Measurements from ENCODE around the gene CYP2F1. TPM values are rescaled to one million over a fixed set of nuclear protein-coding genes. Genes with fewer than 3 reads are reported as not detected.

Gene CYP2F1
- total RNA-seq, 1 experiment from 2014 or later = not detected

DNA sequence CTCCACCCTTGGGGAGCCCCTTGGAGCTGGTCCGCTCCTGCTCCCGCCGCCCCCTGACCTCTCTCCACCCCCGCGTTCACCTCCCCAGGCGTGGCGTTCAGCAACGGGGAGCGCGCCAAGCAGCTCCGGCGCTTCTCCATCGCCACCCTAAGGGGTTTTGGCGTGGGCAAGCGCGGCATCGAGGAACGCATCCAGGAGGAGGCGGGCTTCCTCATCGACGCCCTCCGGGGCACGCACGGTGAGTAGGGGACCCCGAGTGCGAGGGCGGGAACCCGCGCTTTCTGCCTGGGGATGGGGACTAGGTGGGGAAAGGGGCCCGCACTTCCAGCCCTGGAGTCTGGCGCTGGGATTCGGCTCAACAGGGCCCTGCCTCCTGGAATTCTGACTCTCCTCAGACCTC lies 24.3 kb upstream of the CYP2F1 start:
- H3K4me3 Mint-ChIP-seq (ENCODE audit: unreplicated experiment) = no peak overlapping the region
- no peak overlapping the region for H3K27ac Mint-ChIP-seq (ENCODE audit: unreplicated experiment)
- Histone ChIP-seq H3K4me1 (no peaks in the 10 kb centered on the region), H3K4me3 (ENCODE audit: low read depth, low read length) (no peak overlapping the region), H3K9me3 (no peaks in the 10 kb centered on the region), H3K27me3 (replicated peaks; ENCODE audit: control insufficient read depth, insufficient read depth, low read length) (no peaks in the 10 kb centered on the region), H3K36me3 (ENCODE audit: control insufficient read depth, insufficient read depth, low read length) (no peaks in the 10 kb centered on the region)
- POLR2A ChIA-PET = no interaction called here
- no peaks in the 10 kb centered on the region for H3K36me3 Mint-ChIP-seq (ENCODE audit: insufficient read depth, unreplicated experiment)
- intact Hi-C loops (cut with micrococcal nuclease; ENCODE audit: unreplicated experiment) = no loop called here
- DNase-seq = no peak
- CTCF ChIA-PET = no interaction called here
- TF ChIP-seq, protein P1, sequence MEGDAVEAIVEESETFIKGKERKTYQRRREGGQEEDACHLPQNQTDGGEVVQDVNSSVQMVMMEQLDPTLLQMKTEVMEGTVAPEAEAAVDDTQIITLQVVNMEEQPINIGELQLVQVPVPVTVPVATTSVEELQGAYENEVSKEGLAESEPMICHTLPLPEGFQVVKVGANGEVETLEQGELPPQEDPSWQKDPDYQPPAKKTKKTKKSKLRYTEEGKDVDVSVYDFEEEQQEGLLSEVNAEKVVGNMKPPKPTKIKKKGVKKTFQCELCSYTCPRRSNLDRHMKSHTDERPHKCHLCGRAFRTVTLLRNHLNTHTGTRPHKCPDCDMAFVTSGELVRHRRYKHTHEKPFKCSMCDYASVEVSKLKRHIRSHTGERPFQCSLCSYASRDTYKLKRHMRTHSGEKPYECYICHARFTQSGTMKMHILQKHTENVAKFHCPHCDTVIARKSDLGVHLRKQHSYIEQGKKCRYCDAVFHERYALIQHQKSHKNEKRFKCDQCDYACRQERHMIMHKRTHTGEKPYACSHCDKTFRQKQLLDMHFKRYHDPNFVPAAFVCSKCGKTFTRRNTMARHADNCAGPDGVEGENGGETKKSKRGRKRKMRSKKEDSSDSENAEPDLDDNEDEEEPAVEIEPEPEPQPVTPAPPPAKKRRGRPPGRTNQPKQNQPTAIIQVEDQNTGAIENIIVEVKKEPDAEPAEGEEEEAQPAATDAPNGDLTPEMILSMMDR (IDR thresholded peaks at IDR 0.05; ENCODE audit: insufficient read depth in 1 of 2, low read depth in 1 of 2, low read length in 1 of 2, severe bottlenecking in 1 of 2, unreplicated experiment in 1 of 2) = no peak
- peaks cover 18% of the 10 kb centered on the region for H3K27me3 Mint-ChIP-seq (ENCODE audit: insufficient read depth, unreplicated experiment)
- H3K9me3 Mint-ChIP-seq (ENCODE audit: unreplicated experiment) = peaks cover 11% of the 10 kb centered on the region
- H3K4me1 Mint-ChIP-seq (ENCODE audit: low read depth, unreplicated experiment) = no peaks in the 10 kb centered on the region
- BruUV-seq (replicated peaks) = no TSS peak

DNA sequence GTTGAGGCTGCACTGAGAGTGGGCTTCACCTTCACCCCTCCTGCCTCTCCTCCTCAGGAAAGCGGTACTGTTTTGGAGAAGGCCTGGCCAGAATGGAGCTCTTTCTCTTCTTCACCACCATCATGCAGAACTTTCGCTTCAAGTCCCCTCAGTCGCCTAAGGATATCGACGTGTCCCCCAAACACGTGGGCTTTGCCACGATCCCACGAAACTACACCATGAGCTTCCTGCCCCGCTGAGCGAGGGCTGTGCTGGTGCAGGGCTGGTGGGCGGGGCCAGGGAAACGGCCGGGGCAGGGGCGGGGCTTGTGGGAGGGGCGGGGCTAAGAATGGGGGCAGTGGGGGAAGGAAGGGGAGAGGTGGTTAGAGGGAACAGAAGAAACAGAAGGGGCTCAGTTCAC lies 18.5 kb upstream of the CYP2F1 start:
- Histone ChIP-seq H3K36me3 (ENCODE audit: control insufficient read depth, insufficient read depth, low read length) (no peaks in the 10 kb centered on the region), H3K4me1 (no peaks in the 10 kb centered on the region), H3K4me3 (ENCODE audit: low read depth, low read length) (no peak overlapping the region), H3K9me3 (0 out of 2 replicates have a peak, but pooled peaks cover 5% of the 10 kb centered on the region), H3K27me3 (replicated peaks; ENCODE audit: control insufficient read depth, insufficient read depth, low read length) (no peaks in the 10 kb centered on the region)
- H3K4me3 Mint-ChIP-seq (ENCODE audit: unreplicated experiment) = no peak overlapping the region
- no TSS peak for BruUV-seq (replicated peaks)
- intact Hi-C loops (cut with micrococcal nuclease; ENCODE audit: unreplicated experiment) = no loop called here
- ChIA-PET POLR2A (no interaction called here), CTCF (no interaction called here)
- TF ChIP-seq, protein P1 (IDR thresholded peaks at IDR 0.05; ENCODE audit: insufficient read depth in 1 of 2, low read depth in 1 of 2, low read length in 1 of 2, severe bottlenecking in 1 of 2, unreplicated experiment in 1 of 2) = no peak
- peaks cover 4% of the 10 kb centered on the region for H3K27me3 Mint-ChIP-seq (ENCODE audit: insufficient read depth, unreplicated experiment)
- no peak for DNase-seq
- H3K36me3 Mint-ChIP-seq (ENCODE audit: insufficient read depth, unreplicated experiment) = no peaks in the 10 kb centered on the region
- H3K4me1 Mint-ChIP-seq (ENCODE audit: low read depth, unreplicated experiment) = no peaks in the 10 kb centered on the region
- H3K27ac Mint-ChIP-seq (ENCODE audit: unreplicated experiment) = no peak overlapping the region
- H3K9me3 Mint-ChIP-seq (ENCODE audit: unreplicated experiment) = peaks cover 13% of the 10 kb centered on the region

DNA sequence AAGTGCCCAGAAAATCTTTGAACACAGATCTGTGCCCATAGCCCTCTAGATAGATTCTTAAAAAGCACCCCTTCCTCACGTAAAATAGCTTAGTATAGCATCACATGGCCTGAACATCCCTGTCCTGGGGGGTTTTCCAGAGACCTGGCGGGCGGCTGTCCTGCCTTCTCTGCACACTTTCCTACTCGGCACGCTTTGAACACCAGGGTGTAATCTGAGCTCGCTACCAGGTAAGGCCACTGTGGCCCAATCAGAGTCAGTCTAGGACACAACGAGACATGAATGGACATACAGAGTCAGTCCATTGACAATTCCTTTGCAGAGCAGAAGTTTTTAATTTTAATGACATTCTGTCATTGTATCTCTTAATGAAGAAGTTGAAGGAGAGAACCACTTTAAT lies 17.9 kb upstream of the CYP2F1 start:
- Histone ChIP-seq H3K9me3 (0 out of 2 replicates have a peak, but pooled peaks cover 5% of the 10 kb centered on the region), H3K36me3 (ENCODE audit: control insufficient read depth, insufficient read depth, low read length) (no peaks in the 10 kb centered on the region), H3K4me1 (no peaks in the 10 kb centered on the region), H3K4me3 (ENCODE audit: low read depth, low read length) (no peak overlapping the region), H3K27me3 (replicated peaks; ENCODE audit: control insufficient read depth, insufficient read depth, low read length) (no peaks in the 10 kb centered on the region)
- ChIA-PET CTCF (interaction anchor here (0.9 kb wide), 1 partner anchor 186 kb away, joined by 3 read pairs; no protein-coding TSS in a partner anchor), POLR2A (no interaction called here)
- no TSS peak for BruUV-seq (replicated peaks)
- TF ChIP-seq, protein P1 (IDR thresholded peaks at IDR 0.05; ENCODE audit: insufficient read depth in 1 of 2, low read depth in 1 of 2, low read length in 1 of 2, severe bottlenecking in 1 of 2, unreplicated experiment in 1 of 2) = no peak
- H3K9me3 Mint-ChIP-seq (ENCODE audit: unreplicated experiment) = peaks cover 17% of the 10 kb centered on the region
- H3K27ac Mint-ChIP-seq (ENCODE audit: unreplicated experiment) = no peak overlapping the region
- intact Hi-C loops (cut with micrococcal nuclease; ENCODE audit: unreplicated experiment) = no loop called here
- H3K4me1 Mint-ChIP-seq (ENCODE audit: low read depth, unreplicated experiment) = no peaks in the 10 kb centered on the region
- no peaks in the 10 kb centered on the region for H3K36me3 Mint-ChIP-seq (ENCODE audit: insufficient read depth, unreplicated experiment)
- no peak overlapping the region for H3K4me3 Mint-ChIP-seq (ENCODE audit: unreplicated experiment)
- DNase-seq = no peak
- H3K27me3 Mint-ChIP-seq (ENCODE audit: insufficient read depth, unreplicated experiment) = peaks cover 2% of the 10 kb centered on the region
